H7 (cell line): ENCODE data around the gene UNC45A. TPM values are rescaled to one million over a fixed set of nuclear protein-coding genes. Genes with fewer than 3 reads are reported as not detected.

Experiments
- DNase-seq: peaks from one replicate; pipeline ENCODE4 v3.0.0; 2012
- H3K27me3 ChIP-seq: 2 replicates; pipeline ENCODE4 v1.6.0; 2011; ENCODE audit warnings: mild to moderate bottlenecking, low read length; ENCODE audit not compliant: control insufficient read depth, insufficient read depth
- H3K36me3 ChIP-seq: replicated peaks from 2 replicates; pipeline ENCODE4 v1.5.1; 2011; ENCODE audit warnings: low read length; ENCODE audit not compliant: control insufficient read depth, insufficient read depth
- H3K4me3 ChIP-seq: 2 replicates; pipeline ENCODE4 v1.5.1; 2011; ENCODE audit warnings: low read depth, mild to moderate bottlenecking, control low read depth, low read length, moderate library complexity; ENCODE audit not compliant: insufficient read depth
- total RNA-seq: library from RNA; depleted of rRNA; stranded (reverse); fragments of >200 nt; shearing (Covaris generic); gene quantifications from 2 replicates; pipeline ENCODE4 v1.2.3, GENCODE V29; 2014; rRNA removed

The UNC45A gene
- total RNA-seq, 1 experiment from 2014 or later, result 85.9 TPM

DNA sequence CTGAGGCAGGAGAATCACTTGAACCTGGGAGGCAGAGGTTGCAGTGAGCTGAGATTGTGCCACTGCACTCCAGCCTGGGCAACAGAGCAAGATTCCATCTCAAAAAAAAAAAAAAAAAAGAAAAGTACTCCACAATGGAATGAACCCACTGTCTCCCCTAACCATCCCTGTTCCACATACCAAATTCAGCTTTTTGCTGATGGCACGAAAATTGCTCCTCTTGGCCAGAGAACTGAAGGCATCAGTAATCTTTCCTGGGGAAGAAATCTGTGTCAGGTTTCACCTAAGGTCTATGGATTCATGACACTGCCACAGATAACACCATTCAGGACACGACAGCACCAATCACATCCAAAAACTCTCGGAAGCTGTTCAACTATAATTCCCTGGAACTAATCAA lies 66.1 kb downstream of the UNC45A start:
- no peak for DNase-seq
- Histone ChIP-seq H3K27me3 (no peaks in the 10 kb centered on the region), H3K36me3 (peaks cover 27% of the 10 kb centered on the region), H3K4me3 (no peak overlapping the region)

Other genes starting within 250 kb of the UNC45A start
- 29.7 and 36.4 TPM in 2 replicates for gene BLM, start 217.9 kb upstream of the UNC45A start, total RNA-seq
- gene FURIN, start 66.7 kb upstream of the UNC45A start, total RNA-seq, result 56.5 and 68.9 TPM in 2 replicates
- gene FES, start 50.8 kb upstream of the UNC45A start, total RNA-seq, result 11.2 and 13.6 TPM in 2 replicates
- gene MAN2A2, start 32.0 kb upstream of the UNC45A start, total RNA-seq, result 7.4 and 11.6 TPM in 2 replicates
- 16.2 and 19.4 TPM in 2 replicates for gene HDDC3, start 2.7 kb upstream of the UNC45A start, total RNA-seq
- 28.3 and 39.4 TPM in 2 replicates for gene RCCD1, start 19.6 kb downstream of the UNC45A start, total RNA-seq
- 143 and 195 TPM in 2 replicates for gene PRC1, start 59.2 kb downstream of the UNC45A start, total RNA-seq
- gene VPS33B, start 87.3 kb downstream of the UNC45A start, total RNA-seq, result 13.7 and 16.6 TPM in 2 replicates
- gene SV2B, start 165.0 kb downstream of the UNC45A start, total RNA-seq, result under 0.01 and 0.03 TPM in 2 replicates